Natural killer cell treated with Interleukin-12 subunit alpha and Interleukin-12 subunit beta and Interleukin-15 and Interleukin-18, amount 100 ng/mL, for 72 hours (primary cell): ENCODE measurements around the gene TUBB2B. TPM values are rescaled to one million over a fixed set of nuclear protein-coding genes. Genes with fewer than 3 reads are reported as not detected.

Source experiments
- ATAC-seq, 2 donors: fragments of 150-1000 bp; cut with Tn5 transposase in 1 of 2; sonication (Bioruptor Pico), chemical (Tn5 transposase) in 1 of 2; 2 replicates each; pipeline ENCODE4 v1.10.0; 2021
- DNase-seq: peaks from one replicate; pipeline ENCODE4 v3.0.0; 2022; ENCODE audit warnings: low spot score
- H3K27ac Mint-ChIP-seq, 2 donors: 1 replicate in 1 of 2; 2 replicates in 1 of 2; pipeline ENCODE4 v1.8.0; 2022; ENCODE audit warnings: mixed read lengths in 2 of 2, mild to moderate bottlenecking in 1 of 2, moderate library complexity in 1 of 2
- H3K27me3 Mint-ChIP-seq, 2 donors: 1 replicate in 1 of 2; 2 replicates in 1 of 2; pipeline ENCODE4 v1.8.0; 2022; ENCODE audit warnings: mixed read lengths in 2 of 2
- H3K36me3 Mint-ChIP-seq: one replicate; pipeline ENCODE4 v1.8.0; 2022; ENCODE audit warnings: mixed read lengths
- H3K4me1 Mint-ChIP-seq, 2 donors: 1 replicate in 1 of 2; 2 replicates in 1 of 2; pipeline ENCODE4 v1.8.0; 2022; ENCODE audit warnings: low read depth in 2 of 2, mixed read lengths in 2 of 2, mild to moderate bottlenecking in 1 of 2
- H3K4me3 Mint-ChIP-seq: one replicate; pipeline ENCODE4 v1.8.0; 2022; ENCODE audit warnings: mixed read lengths
- H3K9me3 Mint-ChIP-seq: 2 replicates; pipeline ENCODE4 v1.8.0; 2022; ENCODE audit warnings: mixed read lengths
- total RNA-seq, 2 donors: library from RNA; stranded (reverse); gene quantifications; one replicate each; pipeline ENCODE4 v1.2.3, GENCODE V29; 2022

Gene TUBB2B
- total RNA-seq = not detected

DNA sequence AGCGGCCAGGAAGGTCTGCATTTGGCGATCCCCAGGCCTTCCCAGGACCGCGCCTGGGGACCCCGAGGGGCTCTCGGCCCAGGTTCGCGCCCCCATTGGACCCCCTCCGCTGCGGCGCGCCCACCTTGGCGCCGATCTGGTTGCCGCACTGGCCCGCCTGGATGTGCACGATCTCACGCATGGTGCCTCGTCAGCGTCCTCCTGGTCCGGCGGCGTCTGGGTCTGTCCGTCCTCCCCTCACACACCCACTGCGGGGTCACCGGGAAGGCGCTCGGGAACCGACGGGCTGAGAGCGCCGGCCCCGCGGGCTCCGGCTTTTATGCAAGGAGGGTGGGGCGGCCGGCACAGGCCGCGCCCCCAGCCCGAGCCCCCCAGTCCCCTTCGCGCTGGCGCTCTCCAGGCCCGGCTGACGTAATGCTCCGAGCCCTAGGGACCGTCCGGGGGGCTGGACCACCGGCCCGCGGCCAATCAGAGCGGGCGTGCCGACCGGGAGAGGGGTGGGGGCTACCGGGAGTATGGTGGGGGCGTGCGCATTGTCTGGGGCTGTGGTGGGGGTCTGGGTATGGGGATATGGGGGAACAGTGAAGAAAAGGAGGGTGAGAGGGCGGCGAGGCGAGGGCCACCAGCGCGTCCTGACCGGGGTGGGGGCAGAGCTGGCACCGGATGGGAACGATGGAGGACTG is at the start of gene TUBB2B:
Gene TUBB2B (minus strand): TSS at position 291 of the 683 bp plus-strand sequence. CDS start 110 bp downstream, at position 181.
- Mint-ChIP-seq H3K27ac (no peak within 1 kb of the TSS), H3K4me3 (peak within 1 kb of the TSS; percentile 73), H3K4me1 (peaks cover 27 to 34% of the 10 kb centered on the region in 2 donors), H3K36me3 (no peaks in the 10 kb centered on the region), H3K27me3 (peaks cover 54 to 68% of the 10 kb centered on the region in 2 donors), H3K9me3 (no peaks in the 10 kb centered on the region)
- ATAC-seq = peak; percentile 27 to 54
- no peak for DNase-seq

DNA sequence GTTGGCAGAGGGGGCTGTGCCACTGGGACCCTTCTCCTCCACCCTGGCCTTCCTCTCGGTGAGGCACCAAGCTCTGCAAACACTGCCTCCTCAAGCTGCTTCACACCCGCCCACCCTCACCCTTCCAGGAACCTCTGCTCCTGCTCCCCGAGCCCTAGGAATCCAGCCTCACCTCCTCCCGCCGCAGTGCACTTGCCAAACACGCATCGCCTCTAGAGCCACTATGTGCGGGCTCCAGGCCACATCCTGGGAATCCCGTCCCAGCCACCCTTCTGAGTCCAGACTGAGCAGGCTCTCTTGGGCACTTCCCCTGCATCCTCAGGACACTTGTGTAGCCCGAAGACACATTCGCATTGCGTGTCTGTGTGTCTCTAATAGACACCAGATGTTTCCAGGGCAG is 49.8 kb upstream of the TUBB2B start:
- no peaks in the 10 kb centered on the region for H3K9me3 Mint-ChIP-seq
- DNase-seq (no peak), ATAC-seq (no peak)
- H3K27ac Mint-ChIP-seq = no peak overlapping the region
- no peaks in the 10 kb centered on the region for H3K36me3 Mint-ChIP-seq
- no peaks in the 10 kb centered on the region for H3K27me3 Mint-ChIP-seq
- H3K4me1 Mint-ChIP-seq = peaks cover 0 to 6% of the 10 kb centered on the region in 2 donors
- no peak overlapping the region for H3K4me3 Mint-ChIP-seq

DNA sequence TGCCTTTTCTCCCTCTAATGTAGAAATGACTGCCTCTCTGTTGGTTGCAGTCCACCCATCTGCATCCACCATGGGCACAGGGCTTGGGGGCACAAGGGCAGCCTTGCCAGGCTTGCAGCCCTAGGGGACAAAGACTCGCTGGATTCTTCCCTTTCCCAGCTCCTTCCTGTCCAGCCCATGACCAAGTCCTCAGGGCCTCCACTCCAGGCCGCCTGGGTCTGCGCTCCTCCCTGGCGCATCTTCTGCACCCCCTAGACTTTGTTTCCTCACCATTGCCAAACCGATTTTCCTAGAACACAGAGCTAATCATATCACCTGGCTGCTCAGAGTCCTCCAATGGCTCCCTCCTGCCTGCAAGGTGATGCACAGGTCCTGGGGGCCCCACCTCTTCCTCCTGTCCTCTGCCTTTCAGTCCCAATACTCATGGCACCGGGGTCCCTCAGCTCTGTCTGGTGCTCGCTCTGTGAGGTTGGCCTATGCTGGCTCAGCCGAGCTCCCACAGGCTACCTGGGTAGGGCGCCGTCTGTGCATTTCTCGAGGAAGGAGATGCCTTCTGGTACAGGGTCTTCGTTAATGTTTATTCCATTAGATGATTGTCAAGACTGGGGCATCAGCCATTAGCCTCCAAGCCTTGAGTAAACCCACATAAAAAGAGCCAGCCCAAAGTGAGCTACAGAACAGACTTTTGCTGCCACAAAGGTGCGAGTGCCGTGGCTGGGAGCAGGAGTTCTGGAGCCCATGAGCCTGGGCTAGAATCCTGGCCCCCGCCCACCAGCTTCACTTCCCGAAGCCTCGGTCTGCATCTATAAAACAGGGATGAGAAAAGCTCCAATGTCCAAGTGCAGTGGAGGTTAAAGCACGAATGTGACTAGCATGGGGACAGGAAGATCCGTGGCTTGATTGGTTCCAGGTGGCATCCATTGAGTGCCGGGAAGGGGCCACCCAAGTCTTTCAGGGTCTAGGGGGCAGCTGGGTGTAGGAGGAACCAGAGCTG is 49.0 kb upstream of the TUBB2B start:
- Mint-ChIP-seq H3K27ac (peak overlapping the region in 1 of 2 donors; percentile 14), H3K9me3 (no peaks in the 10 kb centered on the region), H3K27me3 (no peaks in the 10 kb centered on the region), H3K36me3 (no peaks in the 10 kb centered on the region), H3K4me1 (peaks cover 0 to 9% of the 10 kb centered on the region in 2 donors), H3K4me3 (no peak overlapping the region)
- DNase-seq (no peak), ATAC-seq (no peak)

DNA sequence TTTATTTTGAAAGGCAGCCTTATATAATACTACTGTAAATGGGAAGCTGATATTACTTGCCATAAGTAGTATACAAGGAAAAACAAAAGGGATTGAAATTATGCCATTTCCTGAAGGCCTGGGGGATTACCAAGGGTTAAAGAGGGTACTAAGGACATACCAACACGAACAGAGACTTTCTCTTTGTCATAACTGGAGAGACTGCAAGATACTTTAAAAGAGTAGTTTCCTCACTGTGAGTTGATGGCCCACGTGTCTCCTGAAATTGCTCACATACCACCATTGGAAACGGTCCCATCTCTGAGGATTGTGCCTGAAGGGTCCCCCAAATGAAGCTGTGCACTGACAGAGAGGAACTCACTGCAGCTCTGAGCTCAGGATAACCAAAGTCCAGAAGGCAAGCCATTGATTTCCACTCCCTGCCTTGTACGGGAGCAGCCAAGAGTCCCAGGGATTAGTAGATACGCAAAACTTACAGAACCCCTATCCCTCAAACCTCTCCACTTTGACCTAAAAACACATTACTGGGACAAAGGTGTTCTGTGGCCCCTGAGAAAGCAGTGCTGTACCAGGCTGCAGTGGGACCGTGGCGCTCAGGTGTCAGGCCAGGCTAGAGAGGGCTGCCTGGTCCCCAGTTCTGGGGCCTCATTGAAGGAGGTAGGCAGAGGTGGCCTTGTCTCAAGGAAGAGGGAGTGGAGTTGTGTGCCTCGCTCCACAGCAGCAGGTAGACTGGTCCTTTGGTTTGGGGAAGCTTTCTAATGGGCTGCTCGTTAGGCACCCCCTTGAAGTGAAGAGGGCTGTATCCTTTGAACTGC is 46.5 kb upstream of the TUBB2B start:
- no peak for DNase-seq
- Mint-ChIP-seq H3K9me3 (no peaks in the 10 kb centered on the region), H3K4me1 (peaks cover 0 to 15% of the 10 kb centered on the region in 2 donors), H3K36me3 (peaks cover 4% of the 10 kb centered on the region), H3K27me3 (no peaks in the 10 kb centered on the region), H3K27ac (no peak overlapping the region), H3K4me3 (no peak overlapping the region)
- no peak for ATAC-seq

DNA sequence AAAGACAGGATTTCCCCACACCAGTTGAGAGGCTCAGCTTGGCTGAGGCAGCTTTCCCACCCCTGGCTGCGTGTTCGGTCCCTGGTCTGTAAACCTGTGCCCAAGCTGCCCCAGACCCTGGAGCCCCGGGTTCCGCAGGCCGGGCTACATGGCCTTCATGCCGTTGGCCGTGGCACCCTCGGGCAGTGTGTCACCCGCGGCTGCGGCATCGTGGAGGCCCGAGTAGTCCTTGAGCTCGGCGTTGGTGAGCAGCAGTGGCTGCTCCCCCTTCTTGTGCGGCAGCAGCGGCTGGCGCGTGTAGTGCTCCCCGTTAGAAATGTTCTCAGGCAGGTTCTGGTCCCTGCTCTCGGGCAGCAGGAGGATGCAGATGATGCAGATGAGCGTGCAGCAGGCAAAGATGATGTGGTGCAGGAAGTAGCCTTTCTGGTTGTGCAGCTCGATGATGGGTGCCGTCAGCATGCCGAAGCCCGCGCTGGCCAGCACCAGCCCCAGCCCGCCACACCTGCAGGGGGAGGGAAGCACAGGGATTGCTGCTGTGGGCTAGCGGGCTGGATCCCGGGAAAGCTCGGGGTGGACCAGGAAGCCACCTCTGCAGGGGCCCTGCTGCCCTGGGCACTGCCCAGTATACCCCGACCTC is 45.6 kb upstream of the TUBB2B start:
- no peak overlapping the region for H3K27ac Mint-ChIP-seq

DNA sequence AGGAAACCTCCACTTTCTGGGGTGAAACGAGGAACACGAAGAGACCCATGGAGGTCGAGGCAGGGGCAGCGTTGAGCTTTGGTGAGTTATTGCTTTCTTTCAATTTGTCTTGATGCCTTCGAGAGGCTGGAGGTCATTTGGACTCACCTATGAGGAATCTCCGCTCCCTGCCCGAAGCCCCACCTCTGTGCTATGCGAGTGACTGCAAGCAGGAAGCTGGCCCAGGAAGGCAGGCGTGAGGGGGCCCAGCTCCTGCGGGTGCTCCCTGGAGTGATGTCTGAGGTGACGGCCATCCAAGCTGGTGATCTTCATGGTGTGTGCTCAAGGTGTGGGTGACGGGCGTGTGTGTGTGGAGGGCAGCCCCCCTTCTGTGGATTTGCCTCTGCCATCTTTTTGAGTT is 44.3 kb upstream of the TUBB2B start:
- H3K27ac Mint-ChIP-seq = no peak overlapping the region

More for the DNA sequence above, 45.6 kb upstream of the TUBB2B start:
- Mint-ChIP-seq H3K4me3 (no peak overlapping the region), H3K4me1 (peaks cover 0 to 19% of the 10 kb centered on the region in 2 donors), H3K27me3 (no peaks in the 10 kb centered on the region), H3K36me3 (peaks cover 4% of the 10 kb centered on the region), H3K9me3 (no peaks in the 10 kb centered on the region)
- ATAC-seq (no peak), DNase-seq (no peak)

DNA sequence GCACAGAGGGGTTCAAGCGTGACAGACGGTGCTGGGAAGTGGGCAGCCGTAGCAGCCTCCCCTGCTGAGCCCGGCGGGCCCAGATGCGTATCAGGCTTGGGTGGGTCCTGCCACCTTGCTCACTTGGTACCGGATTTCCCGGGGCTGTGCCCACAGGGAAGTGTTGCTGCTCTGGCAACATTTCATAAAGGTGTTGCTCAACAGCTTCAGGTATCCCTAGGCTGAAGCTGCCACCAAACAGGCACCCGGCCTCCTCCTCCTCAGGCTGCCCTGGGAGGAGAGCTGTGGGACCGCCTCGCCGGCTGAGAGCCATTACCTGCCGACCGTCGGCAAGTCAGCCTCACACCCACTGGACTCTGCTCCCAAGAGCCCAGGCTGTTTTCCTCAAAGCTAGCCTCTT is 42.8 kb upstream of the TUBB2B start:
- Mint-ChIP-seq H3K4me1 (peaks cover 0 to 26% of the 10 kb centered on the region in 2 donors), H3K9me3 (no peaks in the 10 kb centered on the region), H3K36me3 (peaks cover 4% of the 10 kb centered on the region), H3K27me3 (no peaks in the 10 kb centered on the region), H3K27ac (no peak overlapping the region), H3K4me3 (no peak overlapping the region)
- DNase-seq (no peak), ATAC-seq (peak in 1 of 2 donors; percentile 36)

More for the DNA sequence above, 44.3 kb upstream of the TUBB2B start:
- no peak for ATAC-seq
- Mint-ChIP-seq H3K4me1 (peaks cover 0 to 22% of the 10 kb centered on the region in 2 donors), H3K27me3 (no peaks in the 10 kb centered on the region), H3K9me3 (no peaks in the 10 kb centered on the region), H3K4me3 (no peak overlapping the region), H3K36me3 (peaks cover 4% of the 10 kb centered on the region)
- no peak for DNase-seq

DNA sequence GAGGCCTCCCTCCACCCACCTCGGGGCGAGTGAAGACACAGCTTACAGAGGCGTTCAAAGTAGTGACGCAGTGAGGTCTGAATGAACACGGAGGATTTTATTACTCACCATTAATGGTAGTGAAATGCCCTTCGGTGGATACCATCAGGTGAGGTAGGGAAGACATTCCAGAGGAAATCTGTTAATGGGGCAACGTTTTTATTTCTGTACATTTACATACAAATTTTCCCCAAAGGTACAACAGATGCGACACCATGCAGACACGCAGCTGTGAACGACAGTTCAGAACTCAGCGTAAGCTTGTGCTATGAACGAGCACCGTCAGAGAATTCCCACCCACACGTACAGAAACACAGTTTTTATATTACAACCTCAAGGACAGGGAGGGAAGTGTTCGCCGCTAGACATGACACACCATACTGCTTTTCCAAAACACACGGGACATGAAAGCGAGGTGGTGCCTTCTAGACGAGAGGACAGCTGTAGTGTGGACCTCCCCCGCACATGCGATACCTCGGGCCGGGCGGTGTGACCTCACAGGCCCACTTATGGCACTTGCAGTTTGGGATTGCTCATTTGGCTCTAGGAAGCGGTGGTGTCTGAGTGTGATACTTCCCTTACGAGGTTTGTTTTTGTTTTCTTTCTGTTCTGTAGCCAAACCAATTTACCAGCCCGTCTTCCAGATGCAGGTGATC is 42.0 kb upstream of the TUBB2B start:
- H3K36me3 Mint-ChIP-seq = peaks cover 4% of the 10 kb centered on the region
- DNase-seq (no peak), ATAC-seq (no peak)
- H3K4me3 Mint-ChIP-seq = no peak overlapping the region
- no peak overlapping the region for H3K27ac Mint-ChIP-seq
- no peaks in the 10 kb centered on the region for H3K27me3 Mint-ChIP-seq
- H3K4me1 Mint-ChIP-seq = peaks cover 0 to 29% of the 10 kb centered on the region in 2 donors
- H3K9me3 Mint-ChIP-seq = no peaks in the 10 kb centered on the region

DNA sequence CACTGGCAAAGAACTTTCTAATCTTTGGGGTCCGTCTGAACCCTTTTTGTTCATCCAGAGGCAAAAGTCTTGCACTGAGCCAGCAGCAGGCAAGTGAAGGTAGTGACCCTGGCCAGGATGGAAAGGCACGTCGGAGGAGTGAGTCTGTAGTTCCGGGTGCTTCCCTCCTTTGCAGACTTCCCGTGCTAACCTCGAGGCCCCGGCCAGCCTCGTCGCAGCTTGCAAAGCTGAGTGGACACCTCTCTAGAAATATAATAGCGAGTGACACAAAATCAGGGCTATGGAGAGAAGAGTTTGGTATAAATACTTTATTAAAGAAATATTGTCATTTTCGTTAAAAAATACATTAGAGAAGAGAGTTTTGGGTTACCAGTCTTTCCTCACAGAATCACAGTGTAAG is 41.2 kb upstream of the TUBB2B start:
- no peak for ATAC-seq
- H3K4me3 Mint-ChIP-seq = no peak overlapping the region

DNA sequence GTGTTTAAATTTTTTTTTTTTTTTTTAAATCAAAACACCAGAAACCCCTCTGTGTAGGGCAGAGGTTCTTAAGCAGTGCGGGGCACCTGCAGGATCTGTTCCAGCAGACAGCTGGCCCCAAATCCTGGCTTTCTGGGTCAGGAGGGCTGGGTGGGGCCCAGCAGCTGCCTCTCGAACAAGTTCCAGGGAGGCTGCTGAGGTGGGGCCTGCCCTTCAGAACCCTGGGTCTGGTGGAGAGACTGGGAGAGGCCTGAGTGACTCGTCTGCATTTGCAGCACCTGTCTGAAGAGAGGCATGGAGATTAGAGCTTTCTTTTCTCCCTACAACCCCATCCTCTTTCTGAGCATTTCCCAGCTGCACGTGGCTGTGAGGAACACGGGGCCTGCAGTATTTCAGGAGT is 39.7 kb upstream of the TUBB2B start:
- no peak for DNase-seq
- H3K36me3 Mint-ChIP-seq = peaks cover 4% of the 10 kb centered on the region

More for the DNA sequence above, 41.2 kb upstream of the TUBB2B start:
- Mint-ChIP-seq H3K4me1 (peaks cover 0 to 32% of the 10 kb centered on the region in 2 donors), H3K27me3 (no peaks in the 10 kb centered on the region), H3K9me3 (no peaks in the 10 kb centered on the region), H3K27ac (no peak overlapping the region), H3K36me3 (peaks cover 4% of the 10 kb centered on the region)
- no peak for DNase-seq

DNA sequence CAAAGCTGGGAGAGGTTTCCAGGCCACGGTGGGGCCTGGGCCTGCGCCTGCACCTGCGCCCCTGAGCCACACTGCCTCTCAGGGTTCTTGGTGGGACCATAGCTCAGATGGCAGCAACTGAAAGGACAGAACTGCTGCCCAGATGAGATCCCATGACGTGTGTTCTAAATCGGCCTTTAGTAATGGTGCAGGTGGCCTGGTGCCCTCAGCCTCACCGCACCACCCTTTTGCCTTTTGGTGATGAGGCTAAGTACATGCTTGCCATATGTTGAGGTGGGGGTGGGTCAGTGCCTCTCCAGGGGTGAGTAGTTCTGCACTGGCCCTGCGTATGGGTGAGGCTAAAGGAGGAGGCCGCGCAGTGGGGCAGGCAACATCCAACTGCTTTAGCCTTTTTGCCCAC is 38.7 kb upstream of the TUBB2B start:
- Mint-ChIP-seq H3K36me3 (peaks cover 4% of the 10 kb centered on the region), H3K4me3 (no peak overlapping the region), H3K9me3 (no peaks in the 10 kb centered on the region), H3K27ac (no peak overlapping the region), H3K27me3 (no peaks in the 10 kb centered on the region), H3K4me1 (peaks cover 11 to 39% of the 10 kb centered on the region in 2 donors)
- ATAC-seq (no peak), DNase-seq (no peak)

More for the DNA sequence above, 39.7 kb upstream of the TUBB2B start:
- no peak for ATAC-seq
- H3K4me1 Mint-ChIP-seq = peaks cover 7 to 38% of the 10 kb centered on the region in 2 donors
- H3K9me3 Mint-ChIP-seq = no peaks in the 10 kb centered on the region
- no peak overlapping the region for H3K4me3 Mint-ChIP-seq
- H3K27me3 Mint-ChIP-seq = no peaks in the 10 kb centered on the region
- no peak overlapping the region for H3K27ac Mint-ChIP-seq

DNA sequence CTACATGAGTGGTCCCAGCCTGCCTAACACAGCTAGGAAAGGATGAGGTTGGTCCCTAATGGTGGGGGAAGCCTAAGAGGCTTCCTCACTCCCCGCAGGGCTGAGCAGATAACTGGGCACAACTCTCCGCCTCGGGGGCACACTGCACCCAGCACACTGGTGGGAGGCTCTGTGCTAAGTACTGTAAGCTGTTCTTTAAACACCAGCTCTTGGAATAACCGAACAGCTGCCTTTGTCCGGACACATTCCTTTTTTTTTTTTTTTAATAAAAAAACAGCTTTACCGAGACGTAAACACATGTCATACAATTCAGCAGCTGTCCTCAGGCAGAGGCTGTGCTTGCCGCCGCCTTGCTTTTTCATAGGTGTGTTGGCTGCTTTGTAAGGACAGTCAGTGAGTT is 38.2 kb upstream of the TUBB2B start:
- Mint-ChIP-seq H3K27ac (no peak overlapping the region), H3K36me3 (peaks cover 4% of the 10 kb centered on the region), H3K4me3 (no peak overlapping the region), H3K27me3 (no peaks in the 10 kb centered on the region), H3K9me3 (no peaks in the 10 kb centered on the region), H3K4me1 (peaks cover 16 to 42% of the 10 kb centered on the region in 2 donors)
- DNase-seq (no peak), ATAC-seq (no peak)
